ENCODE data around the gene PRDX2.
"Not testable (repeated sequence)": the region's sequence is repeated elsewhere in the genome, so short reads cannot be mapped to it uniquely, and the experiment has no call there.

The PRDX2 gene

DNA sequence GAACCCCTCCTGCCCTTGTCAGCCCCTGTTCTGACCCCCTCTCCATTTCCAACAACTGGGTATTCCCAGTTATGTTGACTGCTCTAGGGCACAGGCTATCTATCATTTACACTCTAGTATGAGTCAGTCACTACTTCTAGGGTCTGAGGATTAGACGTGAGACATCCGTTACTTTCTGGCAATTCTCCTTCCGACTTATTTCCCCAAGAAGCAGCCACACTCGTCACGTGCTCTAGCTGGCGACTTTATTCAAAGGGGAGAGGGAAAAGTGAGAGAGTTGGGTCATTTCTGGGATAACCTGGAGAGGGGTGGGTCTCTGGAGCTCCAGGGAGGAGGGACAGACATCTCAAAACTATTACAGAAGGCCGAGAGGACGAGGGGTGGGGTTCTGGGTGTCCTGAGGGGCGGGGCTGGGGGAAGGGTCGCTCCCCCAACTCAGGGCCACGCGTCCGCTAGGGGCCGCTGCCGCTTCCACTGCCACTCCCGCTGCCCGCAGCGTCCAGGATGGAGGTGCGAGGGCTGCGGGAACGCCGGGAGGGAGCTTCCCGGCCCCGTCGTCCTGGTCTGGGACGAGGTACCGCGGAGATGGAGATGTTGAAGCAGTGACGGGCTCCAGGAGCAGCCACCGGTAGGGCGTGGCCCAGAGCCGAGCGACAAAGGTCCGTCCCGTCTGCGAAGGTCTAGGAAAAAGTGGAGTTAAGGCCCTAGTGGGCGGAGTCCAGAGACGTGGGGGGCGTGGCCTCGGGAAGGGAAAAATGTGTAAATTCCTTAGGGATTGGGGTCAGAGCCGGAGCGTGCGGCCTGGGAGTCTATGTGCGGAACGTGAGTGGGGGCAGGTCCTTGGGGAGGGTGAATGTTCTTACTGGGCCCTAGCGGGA is 23.9 kb upstream of the PRDX2 start:
- DNase-seq: peak in 1 of 5 experiments; percentile 26

DNA sequence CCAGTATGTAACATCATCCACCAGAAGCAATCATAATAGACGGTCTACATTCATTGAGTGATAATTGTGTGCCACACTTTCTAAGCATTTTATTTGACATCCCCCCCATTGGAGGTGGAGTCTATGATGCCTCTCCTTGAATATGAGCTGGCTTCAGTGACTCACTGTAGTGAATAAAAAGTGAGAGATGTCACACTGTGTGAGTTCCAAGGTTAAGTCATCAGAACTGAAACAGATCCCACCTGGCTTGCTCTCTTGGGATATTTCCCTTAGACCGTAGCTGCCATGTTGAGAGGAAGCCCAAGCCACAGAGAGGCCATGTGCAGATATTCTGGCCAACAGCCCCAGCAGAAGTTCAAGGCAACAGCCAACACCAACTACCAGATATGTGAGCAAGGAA is 20.2 kb upstream of the PRDX2 start:
- no peak for DNase-seq

DNA sequence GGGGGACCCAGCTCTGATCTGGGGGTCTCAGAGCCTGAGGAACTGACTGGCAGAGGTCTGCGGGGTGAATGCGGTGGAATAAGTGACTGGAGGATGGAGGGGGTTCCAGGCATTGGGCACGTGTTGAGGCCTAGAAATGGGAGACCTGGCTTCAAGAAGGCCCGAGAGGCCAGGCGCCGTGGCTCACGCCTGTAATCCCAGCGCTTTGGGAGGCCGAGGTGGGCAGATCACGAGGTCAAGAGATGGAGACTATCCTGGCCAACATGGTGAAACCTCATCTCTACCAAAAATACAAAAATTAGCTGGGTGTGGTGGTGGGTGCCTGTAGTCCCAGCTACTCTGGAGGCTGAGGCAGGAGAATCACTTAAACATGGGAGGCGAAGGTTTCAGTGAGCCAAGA is 16.2 kb upstream of the PRDX2 start:
- not testable (repeated sequence) for DNase-seq

DNA sequence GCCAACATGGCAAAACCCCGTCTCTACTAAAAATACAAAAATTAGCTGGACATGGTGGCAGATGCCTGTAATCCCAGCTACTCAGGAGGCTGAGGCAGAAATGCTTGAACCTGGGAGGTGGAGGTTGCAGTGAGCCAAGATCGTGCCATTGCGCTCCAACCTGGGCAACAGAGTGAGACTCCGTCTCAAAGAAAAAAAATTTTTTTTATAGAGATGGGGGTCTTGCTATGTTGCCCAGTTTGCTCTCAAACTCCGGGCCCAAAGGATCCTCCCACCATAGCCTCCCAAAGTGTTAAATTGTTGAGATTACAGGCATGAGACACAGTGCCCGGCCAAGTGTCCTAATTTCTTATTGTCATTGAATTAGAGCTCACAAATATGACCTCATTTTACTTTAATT is 15.6 kb upstream of the PRDX2 start:
- not testable (repeated sequence) for DNase-seq

DNA sequence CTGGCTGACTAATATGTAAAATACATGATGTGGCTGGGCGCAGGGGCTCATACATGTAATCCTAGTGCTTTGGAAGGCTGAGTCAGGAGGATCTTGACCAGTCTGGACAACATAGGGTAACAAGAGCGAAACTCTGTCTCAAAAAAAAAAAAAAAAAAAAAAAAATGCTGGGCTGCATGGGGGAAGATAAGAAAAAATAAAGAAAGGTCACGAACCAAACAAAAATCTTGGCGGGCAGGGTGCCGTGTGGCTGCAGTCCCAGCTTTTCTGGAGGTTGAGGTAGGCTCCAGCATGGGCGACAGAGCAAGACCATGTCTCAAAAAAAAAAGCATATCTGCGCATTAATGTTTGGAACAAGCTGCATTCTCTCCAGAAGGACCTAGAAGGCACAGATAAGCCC is 13.5 kb upstream of the PRDX2 start:
- DNase-seq: no peak

DNA sequence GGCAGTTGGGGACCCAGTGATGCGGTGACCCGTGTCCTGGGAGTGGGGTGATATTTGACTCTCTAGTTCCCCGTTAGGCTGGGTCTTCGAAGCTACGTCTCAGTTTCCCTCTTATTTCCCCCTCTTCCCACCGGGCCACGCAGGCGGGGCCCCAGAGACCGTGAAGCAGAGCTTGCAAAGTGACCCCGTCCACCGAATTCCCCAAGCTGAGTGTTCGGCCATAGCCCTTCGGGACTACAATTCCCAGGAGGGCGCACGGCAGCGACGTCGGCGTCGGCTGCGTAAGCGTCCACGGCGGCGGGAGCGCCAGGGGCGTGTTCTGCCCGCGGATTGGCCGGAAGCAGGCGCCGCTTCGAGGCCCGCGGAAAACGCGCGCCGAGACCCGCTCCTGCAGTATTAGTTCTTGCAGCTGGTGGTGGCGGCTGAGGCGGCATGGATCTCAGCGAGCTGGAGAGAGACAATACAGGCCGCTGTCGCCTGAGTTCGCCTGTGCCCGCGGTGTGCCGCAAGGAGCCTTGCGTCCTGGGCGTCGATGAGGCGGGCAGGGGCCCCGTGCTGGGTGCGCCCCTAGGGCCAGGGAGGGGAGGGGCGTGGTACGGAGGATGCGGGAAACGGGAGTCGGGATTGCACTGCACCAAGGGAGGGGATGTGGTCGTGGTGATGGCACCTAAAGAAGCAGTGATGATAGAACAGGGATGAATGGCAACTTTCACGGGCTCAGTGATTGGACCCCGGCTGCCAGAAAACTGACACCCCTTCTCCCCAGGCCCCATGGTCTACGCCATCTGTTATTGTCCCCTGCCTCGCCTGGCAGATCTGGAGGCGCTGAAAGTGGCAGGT is 4.9 kb upstream of the PRDX2 start, which contains the start of gene RNASEH2A:
TSS of gene RNASEH2A (plus strand) at position 343 of the 840 bp plus-strand sequence. CDS start at position 433, 90 bp downstream.
- peak; percentile 68 to 94 (median 78) for DNase-seq

DNA sequence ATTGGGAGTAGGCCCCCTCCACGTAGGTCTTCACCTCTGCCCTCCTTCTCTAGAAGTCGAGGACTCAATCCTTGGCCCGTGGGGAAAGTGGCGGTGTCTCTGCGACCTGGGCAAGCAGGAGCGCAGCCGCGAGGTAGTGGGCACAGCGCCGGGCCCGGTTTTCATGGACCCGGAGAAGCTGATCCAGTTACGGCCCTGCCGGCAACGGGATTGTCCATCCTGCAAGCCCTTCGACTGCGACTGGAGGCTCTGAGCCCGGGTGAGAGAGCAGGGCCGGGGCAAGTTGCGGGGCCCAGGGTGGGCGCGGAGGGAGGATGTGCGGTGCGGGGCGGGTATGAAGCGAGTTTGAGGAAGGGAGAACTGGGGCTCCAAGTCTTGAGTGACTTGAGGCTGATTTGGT is 2.5 kb upstream of the PRDX2 start:
- DNase-seq: no peak

DNA sequence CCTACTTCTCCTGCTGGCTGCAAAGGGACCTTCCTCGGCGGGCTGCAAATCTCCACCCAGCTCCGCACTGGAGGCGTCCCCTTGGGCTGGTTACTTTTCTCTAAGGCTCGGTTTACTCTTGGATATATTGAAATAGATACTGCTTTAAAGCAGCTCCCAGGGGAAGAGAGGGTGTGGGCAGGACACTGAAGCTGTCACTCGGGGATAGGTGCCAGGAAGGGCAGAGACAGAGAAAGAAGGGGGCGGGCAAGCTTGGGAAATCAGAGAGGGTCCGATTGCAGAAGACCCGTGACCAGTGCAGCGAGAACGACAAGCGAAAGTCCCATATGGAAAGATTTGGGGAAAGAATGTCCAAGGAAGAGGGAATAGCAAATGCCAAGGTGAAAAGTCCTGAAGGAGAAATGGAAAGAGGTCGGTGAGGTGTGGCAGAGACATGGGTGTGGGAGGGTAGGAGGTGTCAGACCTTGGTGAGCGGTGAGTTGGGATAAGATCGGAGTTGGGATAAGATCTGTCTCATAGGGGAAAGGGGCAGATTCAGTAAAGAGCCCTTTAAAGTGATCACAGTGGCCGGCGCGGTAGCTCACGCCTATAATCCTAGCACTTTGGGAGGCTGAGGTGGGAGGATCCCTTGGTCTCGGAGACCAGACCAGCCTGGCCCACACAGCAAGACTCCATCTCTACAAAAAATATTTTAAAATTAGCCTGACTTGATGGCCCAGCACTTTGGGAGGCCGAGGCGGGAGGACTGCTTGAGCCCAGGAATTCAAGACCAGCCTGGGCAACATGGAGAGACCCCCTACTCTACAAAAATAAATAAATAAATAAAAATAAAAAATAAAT is 887 bp upstream of the PRDX2 start:
- no peak for DNase-seq

DNA sequence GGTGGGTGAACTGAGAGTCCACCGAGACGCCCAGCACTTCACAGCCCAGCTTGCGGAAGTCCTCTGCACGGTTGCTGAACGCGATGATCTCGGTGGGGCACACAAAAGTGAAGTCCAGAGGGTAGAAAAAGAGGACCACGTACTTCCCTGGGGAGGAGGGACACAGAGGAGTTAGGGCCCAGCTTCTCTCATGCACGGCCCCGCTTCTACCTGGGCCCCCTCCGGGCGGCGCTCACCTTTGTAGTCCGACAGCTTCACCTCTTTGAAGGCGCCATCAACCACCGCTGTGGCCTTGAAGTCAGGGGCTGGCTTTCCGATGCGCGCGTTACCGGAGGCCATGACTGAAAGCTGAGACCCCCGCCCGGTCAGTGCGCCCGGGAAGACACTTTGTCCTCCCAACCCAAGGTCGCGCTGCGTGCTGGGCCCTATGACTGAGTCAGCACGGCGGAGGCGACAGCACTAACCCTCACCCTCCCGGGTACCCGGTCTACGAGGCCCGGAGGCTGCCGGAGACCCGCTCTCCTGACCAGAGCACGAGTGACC is 606 bp downstream of the PRDX2 start:
- peak in 1 of 5 experiments; percentile 15 for DNase-seq

DNA sequence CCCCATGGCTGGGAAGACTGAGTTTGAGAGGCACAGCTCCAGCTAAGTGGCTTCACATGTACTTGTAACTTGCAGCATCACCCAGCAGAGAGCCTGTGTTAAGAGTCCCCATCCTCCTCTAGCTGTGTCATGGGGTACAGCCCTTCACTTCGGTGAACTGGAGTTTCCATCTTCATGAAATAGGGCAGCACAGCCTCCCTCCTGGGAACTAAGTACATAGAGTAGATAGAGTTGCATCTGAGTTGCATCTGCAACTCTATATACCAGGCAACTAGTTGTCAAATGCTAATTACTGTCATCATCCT is 1.2 kb downstream of the PRDX2 start:
- DNase-seq: peak in 1 of 5 experiments; percentile 15

DNA sequence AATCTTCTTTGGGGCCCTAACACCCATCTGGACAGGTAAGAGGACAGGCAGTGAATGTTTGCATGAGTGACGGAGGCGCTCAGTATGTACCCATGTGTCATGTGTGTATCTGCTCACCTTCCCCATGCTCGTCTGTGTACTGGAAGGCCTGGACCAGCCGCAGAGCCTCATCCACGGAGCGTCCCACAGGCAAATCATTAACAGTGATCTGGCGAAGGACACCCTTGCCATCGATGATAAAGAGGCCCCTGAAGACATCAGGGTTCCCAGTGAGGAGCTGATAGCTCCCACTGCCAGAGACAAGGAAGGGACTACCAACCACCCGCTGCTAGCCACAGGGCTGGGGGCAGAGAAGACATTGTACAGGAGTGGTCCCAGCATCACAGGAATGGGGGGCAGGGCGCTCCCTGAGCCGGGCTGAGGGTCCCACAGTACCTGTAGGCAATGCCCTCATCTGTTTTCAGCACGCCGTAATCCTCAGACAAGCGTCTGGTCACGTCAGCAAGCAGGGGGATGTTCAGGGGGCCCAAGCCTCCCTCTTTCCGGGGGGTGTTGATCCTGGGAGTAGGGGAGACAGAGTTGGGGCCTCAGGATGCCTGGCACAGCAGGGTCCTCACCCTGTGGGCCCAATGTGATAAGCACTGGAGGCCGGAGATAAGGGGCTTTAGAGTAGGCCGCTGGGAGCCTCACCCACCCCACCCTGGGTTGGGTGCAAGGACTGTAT is 1.7 kb downstream of the PRDX2 start:
- no peak for DNase-seq

DNA sequence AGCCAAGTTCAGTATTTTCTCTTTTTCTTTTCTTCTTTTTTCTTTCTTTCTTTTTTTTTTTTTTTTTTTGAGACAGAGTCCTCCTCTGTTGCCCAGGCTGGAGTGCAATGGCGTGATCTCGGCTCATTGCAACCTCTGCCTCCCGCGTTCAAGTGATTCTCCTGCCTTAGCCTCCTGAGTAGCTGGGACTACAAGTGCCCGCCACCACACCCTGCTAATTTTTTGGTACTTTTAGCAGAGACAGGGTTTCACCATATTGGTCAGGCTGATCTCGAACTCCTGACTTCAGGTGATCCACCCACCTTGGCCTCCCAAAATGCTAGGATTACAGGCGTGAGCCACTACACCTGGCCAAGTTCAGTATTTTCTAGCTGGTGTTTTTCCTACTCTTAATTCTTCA is 4.0 kb downstream of the PRDX2 start:
- not testable (repeated sequence) for DNase-seq

DNA sequence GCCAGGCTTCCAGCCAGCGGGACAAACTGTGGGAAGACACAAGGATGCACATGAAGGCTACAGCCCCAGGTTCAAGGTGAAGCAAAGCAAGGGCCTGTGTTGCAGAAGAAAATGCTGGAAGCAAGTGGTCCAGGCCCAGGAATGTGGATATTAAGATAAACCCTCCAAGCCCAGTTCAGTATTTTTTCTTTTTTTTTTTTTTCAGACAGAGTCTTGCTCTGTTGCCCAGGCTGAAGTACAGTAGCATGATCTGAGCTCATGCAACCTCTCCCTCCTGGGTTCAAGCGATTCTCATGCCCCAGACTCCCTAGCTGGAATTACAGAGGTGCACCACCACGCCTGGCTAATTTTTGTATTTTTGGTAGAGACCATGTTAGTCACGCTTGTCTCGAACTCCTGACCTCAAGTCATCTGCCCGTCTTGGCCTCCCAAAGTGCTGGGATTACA is 4.4 kb downstream of the PRDX2 start:
- DNase-seq: no peak

DNA sequence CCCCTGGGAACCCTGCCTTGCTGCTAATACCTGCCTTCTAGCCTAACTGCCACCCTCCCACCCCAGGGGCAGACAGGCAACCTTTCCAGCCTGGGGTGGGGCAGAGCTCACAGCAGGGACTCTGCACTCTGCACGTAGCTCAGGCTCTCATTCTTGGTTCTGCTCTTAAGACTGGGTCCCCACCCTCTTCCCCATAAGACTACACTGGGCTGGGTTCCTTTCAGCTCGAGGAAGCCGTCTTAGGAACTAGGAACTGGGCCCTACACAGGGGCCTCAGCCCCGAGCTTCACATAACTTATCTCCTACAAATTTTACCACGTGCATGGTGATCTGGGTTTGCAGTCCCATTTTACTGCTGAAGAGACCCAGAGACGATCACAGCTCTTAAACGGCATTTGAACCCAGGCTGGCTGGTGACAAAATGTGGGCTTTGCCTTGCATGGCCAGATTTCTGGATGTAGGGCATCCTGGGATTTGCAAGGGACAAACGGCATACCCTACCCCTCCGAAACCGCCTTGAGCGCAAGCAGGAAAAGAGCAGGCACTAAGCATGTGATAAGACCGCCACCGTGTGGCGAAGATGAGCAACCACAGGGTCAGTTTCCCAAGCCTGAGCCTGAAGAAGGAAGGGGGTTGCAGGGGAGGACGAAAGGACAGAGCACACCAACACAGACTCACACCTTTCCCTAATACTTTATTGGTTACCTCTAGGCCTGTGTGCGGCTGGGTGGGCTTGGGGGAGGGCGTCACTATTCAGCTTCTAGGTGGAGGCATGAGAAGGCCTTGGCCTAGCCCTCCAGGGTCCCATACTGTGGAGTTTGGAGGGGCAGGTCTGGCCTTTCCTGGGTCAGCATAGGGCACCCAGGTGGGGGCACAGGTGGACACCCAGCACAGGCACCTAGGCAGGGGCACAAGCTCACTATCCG is 5.2 kb downstream of the PRDX2 start:
- DNase-seq: peak in 4 of 5 experiments; percentile 52 to 80 (median 66)

DNA sequence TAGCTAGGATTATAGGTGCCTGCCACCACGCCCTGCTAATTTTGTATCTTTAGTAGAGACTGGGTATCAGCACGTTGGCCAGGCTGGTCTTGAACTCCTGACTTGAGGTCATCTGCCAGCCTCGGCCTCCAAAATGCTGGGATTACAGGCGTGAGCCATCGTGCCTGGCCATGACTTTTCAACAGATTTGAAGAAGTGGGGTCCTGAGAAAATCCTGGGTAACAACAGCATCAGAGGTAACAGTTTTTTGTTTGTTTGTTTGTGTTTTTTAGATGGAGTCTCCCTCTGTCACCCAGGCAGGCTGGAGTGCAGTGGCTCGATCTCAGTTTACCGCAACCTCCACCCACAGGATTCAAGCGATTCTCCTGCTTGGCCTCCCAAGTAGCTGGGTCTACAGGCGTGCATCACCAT is 6.6 kb downstream of the PRDX2 start:
- DNase-seq: peak in 1 of 5 experiments; percentile 16

DNA sequence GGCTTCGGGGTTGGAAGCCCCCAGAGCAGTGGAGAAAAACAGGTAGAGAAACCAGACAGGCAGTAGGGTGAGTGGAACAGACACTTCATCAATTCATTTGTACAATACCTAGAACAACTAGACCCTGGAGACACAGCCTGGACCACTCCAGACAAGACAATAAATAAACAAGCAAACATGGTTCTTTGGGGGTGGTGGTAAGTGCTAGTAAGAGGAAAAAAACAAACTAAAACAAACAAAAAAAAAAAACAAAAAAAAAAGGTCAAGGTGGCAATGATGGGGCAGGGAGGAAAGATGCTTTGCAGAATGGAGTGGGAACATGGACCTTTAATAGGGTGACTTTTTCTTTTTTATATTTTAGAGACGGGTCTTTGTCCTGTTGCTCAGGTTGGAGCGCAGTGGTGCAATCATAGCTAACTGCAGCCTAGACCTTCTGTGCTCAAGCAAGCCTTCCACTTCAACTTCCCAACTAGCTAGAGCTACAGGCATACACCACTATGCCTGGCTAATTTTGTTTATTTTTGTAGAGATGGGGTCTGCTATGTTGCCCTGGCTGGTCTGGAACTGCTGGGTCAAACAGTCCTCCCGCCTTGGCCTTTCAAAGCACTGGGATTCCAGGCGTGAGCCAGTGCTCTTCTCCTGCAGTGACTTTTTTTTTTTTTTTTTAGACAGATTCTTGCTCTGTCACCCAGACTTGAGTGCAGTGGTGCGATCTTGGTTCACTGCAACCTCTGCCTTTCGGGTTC is 7.2 kb downstream of the PRDX2 start:
- peak in 1 of 5 experiments; percentile 42 for DNase-seq

DNA sequence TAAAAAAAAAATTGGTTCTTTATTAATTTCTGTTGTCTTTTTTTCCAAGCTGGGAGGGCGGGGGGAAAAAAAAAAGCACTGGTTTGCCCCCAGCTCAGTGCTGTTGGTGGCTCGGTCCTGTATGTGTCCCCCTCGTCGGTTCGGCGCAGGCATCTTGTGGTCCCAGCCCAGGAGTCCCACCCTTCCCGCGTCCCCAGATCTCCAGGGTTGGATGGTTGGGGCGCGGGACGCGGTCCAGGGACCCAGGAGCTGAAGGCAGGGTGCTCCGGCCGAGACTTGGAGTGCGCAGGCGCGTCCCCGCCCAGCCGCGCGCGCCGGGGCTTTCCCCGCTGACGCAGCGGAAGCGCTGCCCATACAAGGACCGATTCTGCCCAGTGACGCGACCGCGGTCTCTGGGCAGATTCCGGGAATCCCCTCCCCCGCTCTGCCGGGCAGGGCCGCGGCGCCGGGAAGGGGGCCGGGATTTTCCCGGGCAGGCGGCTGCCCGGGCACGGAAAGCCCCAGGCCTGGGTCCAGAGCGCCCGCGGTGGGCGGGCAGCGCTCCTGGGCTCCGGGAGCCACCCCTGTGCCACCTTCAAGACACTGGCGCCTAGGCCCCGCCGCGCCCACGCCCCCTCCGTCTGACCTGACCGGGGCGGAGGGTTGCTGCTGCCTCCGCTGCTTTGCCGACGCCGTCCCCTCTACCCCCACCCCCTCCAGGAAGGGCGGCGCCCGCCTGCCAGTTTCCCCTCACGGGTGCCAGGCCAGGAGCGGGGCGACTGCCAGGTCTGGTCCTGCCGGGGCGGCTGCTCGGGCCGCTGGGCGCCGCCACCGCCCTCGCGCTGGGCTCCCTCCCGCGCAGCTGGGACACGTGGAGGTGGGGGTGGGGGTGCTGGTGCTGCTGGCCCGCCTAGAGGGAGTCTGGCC is 8.1 kb downstream of the PRDX2 start:
- peak; percentile 85 to 97 (median 91) for DNase-seq

DNA sequence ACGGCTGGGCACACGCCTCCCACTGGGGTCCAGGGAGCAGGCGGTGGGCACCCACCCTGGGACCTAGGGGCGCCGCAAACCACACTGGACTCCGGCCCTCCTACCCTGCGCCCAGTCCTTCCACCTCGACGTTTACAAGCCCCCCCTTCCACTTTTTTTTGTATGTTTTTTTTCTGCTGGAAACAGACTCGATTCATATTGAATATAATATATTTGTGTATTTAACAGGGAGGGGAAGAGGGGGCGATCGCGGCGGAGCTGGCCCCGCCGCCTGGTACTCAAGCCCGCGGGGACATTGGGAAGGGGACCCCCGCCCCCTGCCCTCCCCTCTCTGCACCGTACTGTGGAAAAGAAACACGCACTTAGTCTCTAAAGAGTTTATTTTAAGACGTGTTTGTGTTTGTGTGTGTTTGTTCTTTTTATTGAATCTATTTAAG is 8.7 kb downstream of the PRDX2 start:
- peak in 1 of 5 experiments; percentile 55 for DNase-seq
